Fibroblast of gingiva (primary cell): ENCODE measurements around the gene STK32B.
"Not testable (repeated sequence)": the region's sequence is repeated elsewhere in the genome, so short reads cannot be mapped to it uniquely, and the experiment has no call there.

ENCODE experiments used
- DNase-seq: peaks from one replicate; pipeline ENCODE4 v3.0.0-alpha.2; 2011; ENCODE audit warnings: low read depth

The STK32B gene

DNA sequence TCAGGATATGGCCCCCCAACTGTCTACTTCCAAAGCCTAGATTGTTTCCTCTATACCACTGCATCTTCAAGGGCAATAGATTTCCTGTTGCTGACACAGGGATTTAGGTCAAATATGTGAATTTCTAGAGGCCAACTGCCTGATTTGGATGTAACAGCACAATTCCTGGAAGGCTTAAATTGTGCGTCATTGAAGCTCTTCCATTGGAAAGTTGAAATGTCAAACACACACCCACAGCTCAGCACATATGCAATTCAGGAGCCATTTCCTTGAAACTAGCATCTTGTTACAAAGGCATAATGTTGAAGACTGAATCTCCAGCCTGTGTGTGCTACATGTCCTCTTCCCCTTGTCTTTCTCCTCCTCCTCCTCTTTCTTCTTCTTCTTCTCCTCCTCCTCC, 158.6 kb downstream of the STK32B start:
- DNase-seq, result no peak

DNA sequence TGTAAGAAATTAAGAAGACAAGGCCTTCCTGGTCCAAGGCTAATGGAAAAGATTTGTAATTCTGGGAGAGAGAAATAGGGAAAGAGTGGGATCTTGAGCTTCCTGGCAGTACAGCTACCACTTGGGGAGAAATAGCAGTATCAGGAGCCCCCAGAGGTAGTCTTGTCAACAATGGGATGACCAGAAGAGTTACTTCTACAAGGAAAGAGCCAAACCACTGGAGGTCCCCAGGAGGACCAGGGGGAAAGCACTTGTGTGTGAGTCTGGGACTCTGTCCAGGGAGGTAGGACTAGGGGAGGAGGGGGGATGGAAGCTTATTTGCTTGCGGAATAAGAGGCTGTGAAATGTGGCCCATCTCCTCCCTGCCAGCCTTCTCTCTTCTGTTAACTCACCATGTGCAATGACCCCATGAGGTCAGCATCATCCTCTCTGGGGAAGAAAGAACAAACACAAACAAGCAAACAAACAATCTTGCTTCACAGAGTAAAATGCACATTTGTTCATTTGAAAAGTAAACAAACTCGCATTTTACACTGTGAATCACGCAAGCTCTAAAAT, 160.1 kb downstream of the STK32B start:
- no peak for DNase-seq

DNA sequence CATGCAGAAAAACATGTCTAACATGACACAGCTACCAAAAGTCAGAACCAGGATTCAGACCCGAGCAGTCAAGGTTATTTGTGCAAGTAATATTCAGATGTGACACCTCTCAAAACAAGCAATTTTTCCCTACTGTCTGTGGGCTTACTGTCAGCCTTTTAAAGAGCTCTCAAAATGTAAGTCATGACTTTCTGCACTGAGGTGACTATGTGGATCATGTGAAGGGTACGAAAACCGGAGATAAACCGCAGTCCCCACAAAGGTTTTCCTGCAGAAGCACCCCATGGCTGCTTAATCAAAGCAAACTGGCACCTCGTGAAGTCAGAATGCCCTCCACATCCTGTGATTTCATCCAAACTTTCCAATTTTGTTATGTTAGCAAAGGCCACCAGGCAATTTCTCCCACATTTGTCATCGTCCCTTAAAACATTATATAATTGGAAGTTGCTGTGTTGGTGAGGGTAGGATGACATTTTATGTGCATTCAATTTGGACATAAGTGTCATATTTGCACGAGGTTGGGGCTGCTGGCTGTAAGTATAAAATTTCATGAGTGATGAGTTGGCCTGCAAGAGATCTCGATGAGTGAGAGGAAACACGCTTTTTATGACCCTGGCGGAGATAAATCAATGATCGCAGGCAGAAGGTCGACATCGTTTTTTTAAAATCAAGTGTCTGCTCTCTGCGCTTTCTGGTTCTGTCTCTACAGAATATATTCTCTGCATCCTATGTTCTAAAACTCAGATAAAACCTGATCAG, 161.2 kb downstream of the STK32B start:
- DNase-seq, result no peak

DNA sequence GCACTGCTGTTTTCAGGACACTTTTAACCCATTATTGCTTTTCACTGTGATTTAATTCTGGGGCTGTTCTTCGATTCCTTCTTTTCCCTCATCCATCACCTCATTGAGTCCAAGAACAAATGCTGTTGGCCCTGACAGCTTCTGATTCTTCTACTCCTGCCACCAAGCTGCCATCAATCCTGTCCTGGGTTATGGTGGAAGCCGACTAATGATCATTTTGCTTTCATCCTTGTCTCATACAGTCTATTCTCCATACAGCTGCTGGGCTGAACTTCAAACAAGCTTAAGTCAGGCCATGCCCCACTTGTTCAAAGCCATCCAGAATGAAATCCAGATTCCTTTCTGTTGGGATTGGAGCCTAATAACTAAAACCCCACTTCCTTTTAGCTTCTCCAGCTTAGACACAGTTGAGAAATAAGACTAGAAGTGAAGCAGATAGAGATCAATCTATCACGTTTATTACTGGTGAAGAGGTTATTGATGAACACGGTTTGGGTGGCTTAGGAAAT, 161.9 kb downstream of the STK32B start:
- no peak for DNase-seq

DNA sequence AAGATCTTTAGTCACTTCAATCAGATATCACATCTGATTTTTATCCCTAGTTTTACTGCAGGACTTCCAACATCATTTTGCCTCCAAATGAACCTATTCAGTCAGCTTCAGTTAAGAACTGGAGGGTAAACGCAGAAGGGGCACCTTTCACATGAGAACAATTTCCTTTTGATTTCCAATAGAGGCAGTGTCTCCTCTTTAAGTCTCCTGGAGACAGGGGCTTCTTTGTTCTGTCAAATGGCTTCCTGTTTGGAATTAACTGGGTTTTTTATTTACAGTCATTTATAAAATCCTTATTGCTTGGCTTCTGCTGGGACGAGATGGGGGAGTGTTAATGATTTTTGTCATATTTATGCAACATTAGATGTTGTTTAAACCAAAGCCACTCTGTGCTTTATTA, 164.0 kb downstream of the STK32B start:
- no peak for DNase-seq

DNA sequence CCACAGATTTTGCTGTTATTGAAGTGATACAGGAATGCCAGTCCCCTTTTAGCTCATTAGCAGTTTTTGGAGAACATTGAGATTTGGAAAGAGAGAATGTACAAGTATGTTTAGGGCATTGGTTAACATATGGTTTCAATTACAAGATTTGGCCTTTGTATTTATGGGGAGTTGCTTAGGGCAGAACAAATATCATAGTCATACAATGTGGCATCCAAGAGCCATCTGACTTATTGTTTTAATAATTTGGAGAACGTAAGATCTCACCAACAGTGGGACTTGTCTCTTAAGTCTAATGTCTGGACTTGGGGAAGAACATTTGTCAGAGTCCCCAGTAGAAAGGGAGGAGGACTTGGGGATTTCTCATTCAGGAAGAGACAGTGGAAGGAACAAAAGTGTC, 166.1 kb downstream of the STK32B start:
- DNase-seq, result peak; percentile 19

DNA sequence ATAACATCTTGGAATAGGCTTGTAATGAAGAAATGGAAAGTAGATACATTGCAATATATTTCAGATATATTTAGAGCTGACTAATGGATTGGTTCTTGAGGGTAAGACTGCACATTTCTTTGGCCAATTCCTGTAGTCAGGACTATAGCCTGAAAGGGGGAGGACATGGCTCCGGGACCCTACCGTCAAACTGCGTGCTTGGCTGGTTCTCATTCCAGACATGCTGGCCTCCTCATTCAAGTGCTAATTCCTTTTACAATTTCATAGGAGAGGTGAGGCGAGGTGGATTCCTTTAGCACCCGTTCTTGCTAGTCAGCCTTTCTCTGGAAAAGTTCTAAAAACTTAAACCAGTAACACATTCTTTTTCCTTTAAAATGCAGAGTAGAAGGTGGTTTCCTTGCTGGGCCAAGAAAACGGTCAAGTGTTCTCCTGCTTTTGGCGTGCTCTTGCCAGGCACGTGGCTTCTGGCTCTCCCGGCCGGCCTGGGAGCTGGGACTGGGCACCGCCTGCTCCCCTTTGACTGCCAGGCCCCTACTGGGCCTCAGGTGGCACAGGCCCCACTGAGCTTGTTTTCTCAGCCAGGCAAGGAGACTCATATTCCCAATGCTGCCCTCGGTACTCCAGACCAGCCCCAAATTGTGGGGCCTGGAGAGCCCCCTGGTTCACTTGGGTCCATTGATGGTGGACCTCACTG, 167.2 kb downstream of the STK32B start:
- DNase-seq, result no peak

DNA sequence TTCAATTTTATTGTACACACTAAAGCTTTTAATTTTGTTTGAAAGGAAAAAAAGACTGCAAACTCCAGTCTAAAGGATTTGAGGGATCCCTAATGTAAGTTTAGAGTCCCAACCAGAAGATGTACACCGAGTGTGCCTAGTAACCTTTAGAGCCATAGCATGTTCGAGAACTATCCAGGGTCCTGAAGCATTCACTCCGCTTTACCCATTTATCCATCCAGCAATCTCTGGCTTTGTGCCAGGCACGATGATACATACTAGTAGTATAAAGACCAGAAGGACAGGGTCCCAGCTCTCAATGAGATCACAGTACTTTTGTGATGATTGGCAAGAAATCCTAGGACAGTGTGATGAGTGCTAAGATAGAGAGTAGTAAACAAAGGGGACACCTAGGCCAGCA, 168.7 kb downstream of the STK32B start:
- no peak for DNase-seq

DNA sequence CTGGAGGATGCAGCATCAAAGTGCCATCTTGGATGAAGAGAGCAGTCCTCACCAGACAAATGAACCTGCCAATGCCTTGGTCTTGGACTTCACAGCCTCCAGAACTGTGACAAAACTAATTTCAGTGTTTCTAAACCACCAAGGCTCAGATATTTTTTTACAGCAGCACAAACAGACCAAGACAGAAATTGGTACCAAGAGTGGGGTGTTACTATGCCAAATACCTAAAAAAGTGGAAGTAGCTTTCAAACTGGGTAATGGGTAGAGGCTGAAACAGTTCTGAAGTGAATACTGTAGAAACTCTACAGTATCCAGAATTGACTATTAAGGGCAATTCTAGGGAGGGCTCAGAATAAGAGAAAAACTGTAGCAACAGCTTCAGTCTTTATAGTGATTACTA, 170.8 kb downstream of the STK32B start:
- no peak for DNase-seq

DNA sequence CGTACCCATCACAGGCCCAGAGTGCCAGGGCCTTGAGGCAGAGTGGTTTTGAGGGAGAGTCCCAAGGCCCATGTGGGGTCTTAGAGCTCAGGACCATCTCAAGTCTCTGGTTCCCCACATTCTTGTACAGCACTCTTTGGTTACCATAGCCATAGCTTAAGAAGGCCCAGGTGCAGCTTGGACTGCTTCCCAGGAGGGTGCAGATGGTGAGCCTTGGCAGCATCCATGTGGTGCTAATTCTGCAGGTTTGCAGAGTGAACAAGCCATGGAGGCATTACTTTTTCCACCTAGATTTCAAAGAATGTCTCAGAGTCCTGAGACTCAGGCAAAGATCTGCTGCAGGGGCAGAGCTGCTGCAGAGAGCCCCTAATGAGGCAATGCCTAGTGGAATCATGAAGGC, 171.7 kb downstream of the STK32B start:
- DNase-seq, result no peak

DNA sequence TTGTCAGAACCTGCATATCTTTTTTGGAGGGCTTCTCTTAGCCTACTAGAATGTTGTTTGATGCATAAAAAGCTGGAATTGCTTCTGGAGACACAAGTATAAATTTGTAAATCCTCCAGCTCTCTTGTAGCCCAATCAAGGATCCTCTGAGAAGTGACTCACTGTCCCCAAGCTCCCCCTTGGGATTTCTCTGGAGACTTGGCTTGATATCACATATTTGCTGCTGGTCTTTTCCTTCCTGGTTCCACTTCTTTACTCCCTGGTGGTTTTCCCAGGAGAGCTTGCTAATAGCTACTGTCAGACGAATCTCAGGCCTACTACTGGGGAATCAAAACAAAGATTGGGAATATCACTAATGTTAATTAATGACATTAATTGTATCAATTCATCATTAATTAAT, 173.1 kb downstream of the STK32B start:
- DNase-seq, result no peak

DNA sequence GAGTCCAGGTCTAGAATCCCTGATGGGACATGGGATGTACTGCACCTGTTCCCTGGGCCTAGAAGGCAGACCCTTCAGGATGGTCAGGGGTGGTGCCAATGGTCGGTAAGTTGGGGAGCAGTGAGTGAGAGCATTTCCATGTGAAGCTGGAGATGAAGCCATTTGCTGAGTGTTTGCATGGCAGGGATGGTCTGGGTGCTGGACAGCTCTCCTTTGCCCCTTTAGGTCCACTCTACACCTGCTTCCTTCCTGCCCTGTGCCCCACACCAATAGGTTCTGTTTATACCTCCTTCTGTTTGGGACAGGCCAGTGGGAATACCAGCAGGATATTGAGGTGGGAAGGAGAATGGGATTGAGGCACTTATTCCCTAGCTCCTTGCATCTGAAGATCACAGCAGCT, 181.3 kb downstream of the STK32B start:
- DNase-seq, result no peak

DNA sequence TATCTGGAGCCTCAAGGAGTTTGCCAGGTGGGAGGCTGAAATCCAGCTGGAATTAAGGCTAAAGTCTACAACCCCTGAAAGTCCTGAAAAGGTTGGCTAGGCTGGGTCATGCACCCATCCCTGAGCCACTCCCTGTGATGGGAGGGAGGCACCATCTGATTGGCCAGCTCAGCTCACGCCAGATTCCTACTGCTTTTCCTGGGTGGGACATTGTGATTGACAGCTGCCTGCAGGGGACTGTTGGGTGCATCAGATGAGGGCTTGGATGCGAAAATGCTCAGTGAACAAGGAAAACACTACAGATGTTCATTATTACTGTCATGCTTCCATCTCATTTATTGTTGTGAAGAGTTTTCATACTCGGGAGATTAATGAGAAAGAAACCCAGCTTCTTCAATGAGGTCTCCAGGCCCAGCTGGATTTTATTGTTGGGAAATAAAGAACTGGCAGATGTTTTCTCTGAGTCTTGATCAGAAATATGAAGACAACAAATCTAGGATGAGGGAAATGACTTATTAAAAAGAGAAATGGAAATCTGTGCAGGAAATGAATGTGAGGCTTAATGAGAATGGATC, 185.9 kb downstream of the STK32B start:
- DNase-seq, result no peak

DNA sequence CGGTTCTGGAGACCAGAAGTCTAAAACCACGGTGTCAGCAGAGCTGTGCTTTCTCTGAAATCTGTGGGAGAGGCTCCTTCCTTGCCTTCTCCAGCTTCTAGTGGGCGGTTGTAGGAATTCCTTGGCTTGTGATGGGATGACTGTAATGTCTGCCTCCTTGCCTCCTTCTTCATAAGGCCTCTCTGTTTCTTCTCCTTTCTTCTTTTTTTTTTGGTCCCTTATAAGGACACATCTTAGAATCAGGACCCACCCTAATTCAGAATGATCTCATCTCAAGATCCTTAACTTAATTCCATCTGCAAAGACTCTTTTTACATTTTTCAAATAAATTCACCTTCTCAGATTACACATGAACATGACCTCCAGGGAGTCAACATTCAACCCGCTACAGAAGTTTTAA, 186.9 kb downstream of the STK32B start:
- DNase-seq, result no peak

DNA sequence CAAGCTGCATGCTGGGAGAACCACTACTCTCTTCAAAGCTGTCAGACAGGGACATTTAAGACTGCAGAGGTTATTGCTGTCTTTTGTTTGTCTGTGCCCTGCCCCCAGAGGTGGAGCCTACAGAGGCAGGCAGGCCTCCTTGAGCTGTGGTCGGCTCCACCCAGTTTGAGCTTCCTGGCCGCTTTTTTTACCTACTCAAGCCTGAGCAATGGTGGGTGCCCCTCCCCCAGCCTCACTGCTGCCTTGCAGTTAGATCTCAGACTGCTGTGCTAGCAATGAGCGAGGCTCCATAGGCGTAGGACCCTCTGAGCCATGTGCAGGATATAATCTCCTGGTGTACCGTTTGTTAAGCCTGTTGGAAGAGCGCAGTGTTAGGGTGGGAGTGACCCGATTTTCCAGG, 195.8 kb downstream of the STK32B start:
- not testable (repeated sequence) for DNase-seq

DNA sequence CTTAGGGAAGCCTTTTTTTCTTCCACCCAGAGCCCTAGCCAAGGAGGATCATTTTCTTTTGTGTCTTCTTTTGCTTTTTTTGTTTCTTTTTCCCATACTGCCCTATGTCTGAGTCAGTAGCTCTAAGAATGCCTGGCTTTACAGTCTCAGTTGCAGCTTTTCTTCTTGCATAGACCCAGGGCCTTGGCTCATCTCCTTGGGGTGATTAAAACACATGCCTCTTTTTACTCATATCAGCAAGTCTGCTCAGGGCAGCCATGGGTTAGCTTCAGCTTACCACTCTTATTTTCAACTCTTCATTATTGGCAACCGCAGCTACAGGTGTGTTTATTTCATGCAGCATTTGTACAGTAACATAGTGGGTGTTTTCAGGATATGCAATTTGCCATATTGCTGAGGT, 196.5 kb downstream of the STK32B start:
- no peak for DNase-seq

DNA sequence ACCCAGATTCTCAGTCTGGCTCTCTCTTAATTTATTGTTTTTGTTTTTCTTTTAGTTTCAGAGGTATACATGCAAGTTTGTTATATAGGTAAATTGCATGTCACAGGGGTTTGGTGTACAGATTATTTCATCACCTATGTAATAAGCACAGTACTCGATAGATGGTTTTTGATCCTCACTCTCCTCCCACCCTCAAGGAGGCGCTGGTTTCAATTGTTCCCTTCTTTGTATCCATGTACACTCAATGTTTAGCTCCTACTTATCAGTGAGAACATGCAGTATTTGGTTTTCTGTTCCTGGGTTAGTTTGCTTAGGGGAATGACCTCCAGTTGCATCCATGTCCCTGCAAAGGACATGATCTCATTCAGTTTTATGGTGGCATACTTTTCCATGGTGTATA, 198.4 kb downstream of the STK32B start:
- DNase-seq, result no peak

DNA sequence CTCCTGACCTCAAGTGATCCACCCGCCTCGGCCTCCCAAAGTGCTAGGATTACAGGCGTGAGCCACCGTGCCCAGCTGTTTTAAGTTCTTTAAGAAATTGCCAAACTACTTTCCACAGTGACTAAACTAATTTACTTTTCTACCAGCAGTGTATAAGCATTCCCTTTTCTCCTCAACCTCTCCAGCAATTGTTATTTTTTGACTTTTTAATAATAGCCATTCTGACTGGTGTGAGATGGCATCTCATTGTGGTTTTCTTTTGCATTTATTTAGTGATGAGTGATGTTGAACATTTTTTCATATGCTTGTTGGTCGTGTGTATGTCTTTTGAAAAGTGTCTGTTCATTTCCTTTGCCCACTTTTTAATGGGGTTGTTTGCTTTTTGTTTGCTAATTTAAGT, 199.3 kb downstream of the STK32B start:
- DNase-seq, result not testable (repeated sequence)

DNA sequence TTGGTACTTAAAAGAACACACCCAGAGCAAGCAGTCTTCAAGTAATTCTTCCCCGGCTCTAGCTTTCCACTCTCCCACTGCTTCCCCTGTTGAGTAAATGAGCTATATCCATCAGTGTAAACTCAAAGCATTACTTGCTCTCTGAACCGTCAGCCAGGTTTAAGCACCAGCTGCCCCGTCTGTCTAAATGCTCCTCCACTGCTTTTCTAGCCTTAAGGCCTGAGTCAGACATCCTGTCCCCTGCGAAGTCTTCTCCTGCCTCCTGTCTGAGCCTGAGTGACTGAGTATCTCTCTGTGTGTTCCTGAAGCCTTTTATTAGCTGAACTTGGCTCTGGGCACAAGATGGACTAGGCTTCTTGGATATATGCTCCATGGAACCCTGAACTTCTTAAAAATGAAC, 205.1 kb downstream of the STK32B start:
- no peak for DNase-seq

DNA sequence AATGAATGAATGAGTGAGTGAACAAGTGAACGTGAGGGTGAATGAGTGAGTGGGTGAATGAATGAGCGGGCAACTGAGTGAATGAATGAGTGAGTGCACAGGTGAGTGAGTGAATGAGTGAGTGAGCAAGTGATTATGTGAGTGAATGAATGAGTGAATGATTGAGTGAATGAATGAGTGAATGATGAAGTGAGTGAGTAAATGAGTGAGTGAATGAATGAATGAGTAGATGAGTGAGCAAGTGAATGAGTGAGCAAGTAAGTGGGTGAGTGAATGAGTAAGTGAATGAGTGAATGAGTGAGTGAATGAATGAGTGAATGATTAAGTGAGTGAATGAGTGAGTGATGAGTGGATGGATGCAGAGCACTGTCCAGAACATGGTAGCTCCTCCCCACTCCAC, 205.8 kb downstream of the STK32B start:
- no peak for DNase-seq

DNA sequence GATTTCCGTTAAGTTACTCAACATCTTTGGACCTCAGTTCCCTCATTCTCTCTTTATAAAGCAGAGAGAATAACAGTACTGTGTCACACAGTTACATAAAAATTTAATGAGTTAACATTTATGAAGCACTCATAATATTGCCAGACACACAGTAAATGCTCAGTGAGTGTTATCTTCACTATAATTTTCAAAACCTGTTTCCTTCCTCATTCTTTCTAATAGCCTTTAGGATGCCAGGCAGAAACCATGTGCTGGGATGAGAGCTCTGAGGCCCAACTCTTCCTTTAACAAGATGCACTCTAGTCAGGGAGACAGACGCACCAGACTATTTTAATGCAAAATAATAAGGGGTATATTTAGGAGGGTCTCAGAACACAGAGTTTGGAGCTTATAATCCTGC, 208.2 kb downstream of the STK32B start:
- DNase-seq, result no peak

DNA sequence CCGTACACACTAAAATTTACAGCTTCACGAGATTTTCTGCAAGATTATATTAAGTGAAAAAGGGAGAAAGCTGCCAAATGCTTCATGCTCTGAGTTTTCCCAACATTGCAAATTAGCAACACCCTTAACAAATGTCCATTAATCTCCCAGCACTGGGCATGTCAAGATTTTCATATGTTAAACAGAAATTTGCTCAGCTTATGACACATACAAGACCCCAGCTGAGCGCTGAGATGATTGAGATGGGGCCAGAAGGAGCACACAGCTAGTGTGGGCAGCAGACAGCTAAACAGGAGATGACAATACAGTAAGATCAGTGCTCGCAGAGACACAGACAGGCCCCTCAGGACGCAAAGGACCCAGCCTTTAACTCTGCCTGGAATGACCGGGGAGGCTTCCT, 208.8 kb downstream of the STK32B start:
- no peak for DNase-seq

DNA sequence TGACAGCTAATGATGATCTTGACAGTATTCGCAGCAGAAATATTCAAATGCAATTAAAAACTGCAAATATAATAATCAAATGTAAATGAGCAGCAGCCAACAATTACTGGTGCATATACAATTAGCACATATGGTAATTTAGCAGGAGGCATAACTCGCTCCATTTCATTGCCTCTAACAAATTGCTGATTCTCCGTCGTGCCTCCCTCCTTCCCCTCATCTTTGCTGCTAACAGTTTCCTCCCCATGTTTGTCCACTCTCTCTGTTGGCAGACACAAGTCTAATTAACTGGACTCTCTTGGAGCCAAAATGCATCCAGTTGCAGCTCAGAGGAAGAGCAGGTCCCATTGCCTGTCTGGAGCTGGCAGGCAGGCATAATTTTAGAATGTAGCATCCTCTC, 210.6 kb downstream of the STK32B start:
- no peak for DNase-seq
